GM21825 (cell line): Measurements from ENCODE around the gene CCDC117.

ENCODE experiments used
- ATAC-seq: cut with Tn5 transposase; IDR thresholded peaks from one replicate; pipeline ENCODE4 v1.9.1; 2021; ENCODE audit warnings: mild to moderate bottlenecking, moderate library complexity; ENCODE audit not compliant: unreplicated experiment

Gene CCDC117

GRCh38 chr22:28768701-28769393, 3.6 kb upstream of the CCDC117 start:
- no peak for ATAC-seq

GRCh38 chr22:28769394-28770085, 3.0 kb upstream of the CCDC117 start:
- no peak for ATAC-seq

GRCh38 chr22:28771195-28771791, 1.2 kb upstream of the CCDC117 start:
- ATAC-seq, result no peak

GRCh38 chr22:28773461-28773867, 969 bp downstream of the CCDC117 start:
- ATAC-seq, result peak; percentile 18

GRCh38 chr22:28774378-28774777, 1.9 kb downstream of the CCDC117 start:
- ATAC-seq, result no peak

- no peak for ATAC-seq
Measured at GRCh38 chr22:28779833-28780232, 7.3 kb downstream of the CCDC117 start.

GRCh38 chr22:28780296-28780695, 7.8 kb downstream of the CCDC117 start:
- no peak for ATAC-seq

- no peak for ATAC-seq
Measured at GRCh38 chr22:28783786-28784671, 11.5 kb downstream of the CCDC117 start.

GRCh38 chr22:28788601-28789000, 16.1 kb downstream of the CCDC117 start:
- no peak for ATAC-seq

- ATAC-seq, result no peak
Measured at GRCh38 chr22:28791124-28791523, 18.6 kb downstream of the CCDC117 start.

GRCh38 chr22:28791841-28792490, 19.5 kb downstream of the CCDC117 start:
- no peak for ATAC-seq

GRCh38 chr22:28792491-28793383, 20.2 kb downstream of the CCDC117 start:
- no peak for ATAC-seq

GRCh38 chr22:28793976-28794584, 21.6 kb downstream of the CCDC117 start:
- no peak for ATAC-seq

GRCh38 chr22:28795071-28795693, 22.7 kb downstream of the CCDC117 start:
- ATAC-seq, result no peak

GRCh38 chr22:28795932-28796856, 23.7 kb downstream of the CCDC117 start:
- no peak for ATAC-seq

GRCh38 chr22:28798810-28799605, 26.5 kb downstream of the CCDC117 start:
- ATAC-seq, result no peak
